Measurements from ENCODE around the gene RSRC1. TPM values are rescaled to one million over a fixed set of nuclear protein-coding genes. Genes with fewer than 3 reads are reported as not detected.
"Not testable (repeated sequence)": the region's sequence is repeated elsewhere in the genome, so short reads cannot be mapped to it uniquely, and the experiment has no call there.

The RSRC1 gene
- polyA plus RNA-seq, 1 donor (not counting 4 experiments of a cell fraction or from before 2014, with no cell fraction given), result 11.1 TPM

DNA sequence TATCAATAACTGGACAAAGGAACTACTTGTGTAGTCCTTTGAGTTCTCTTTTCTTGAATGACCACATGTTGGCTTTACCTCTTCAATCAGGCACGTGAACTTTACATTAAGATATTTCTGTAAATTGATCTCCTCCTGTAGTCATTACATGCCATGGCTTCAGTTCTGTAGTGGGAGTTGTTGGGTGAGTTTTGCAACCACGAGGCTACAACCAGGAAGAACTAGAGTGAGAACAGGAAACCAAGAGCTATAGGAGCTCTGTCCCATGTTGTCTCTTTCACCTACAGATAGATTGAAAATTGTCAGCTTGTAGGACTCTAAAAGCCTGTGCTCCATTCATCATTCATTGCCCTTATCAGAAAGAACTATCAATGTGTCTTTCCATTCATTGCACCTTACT is 2.0 kb downstream of the RSRC1 start:
- no peaks in the 10 kb centered on the region for H3K36me3 ChIP-seq (ENCODE audit: control insufficient read depth in 2 of 2, extremely low read depth in 1 of 2, insufficient read depth in 2 of 2, low read length in 2 of 2)
- peaks cover 23% of the 10 kb centered on the region for H3K27me3 ChIP-seq (ENCODE audit: control insufficient read depth, extremely low read depth, insufficient read depth, low read length)
- H3K9ac ChIP-seq (ENCODE audit: control insufficient read depth, extremely low read depth, insufficient read depth, low read length), result no peak overlapping the region
- H3K9me1 ChIP-seq (ENCODE audit: control insufficient read depth, extremely low read depth, insufficient read depth, low read length), result no peaks in the 10 kb centered on the region
- no peak overlapping the region for H3K4me3 ChIP-seq (ENCODE audit: control insufficient read depth in 2 of 3, extremely low read depth in 1 of 3, insufficient read depth in 2 of 3, low read depth in 1 of 3, low read length in 3 of 3)
- peaks cover 32% of the 10 kb centered on the region for H3K79me2 ChIP-seq (ENCODE audit: control insufficient read depth, insufficient read depth, low read length)
- TF ChIP-seq EZH2 (IDR thresholded peaks at IDR 0.05; ENCODE audit: low read length), result no peak
- TF ChIP-seq, protein P1, sequence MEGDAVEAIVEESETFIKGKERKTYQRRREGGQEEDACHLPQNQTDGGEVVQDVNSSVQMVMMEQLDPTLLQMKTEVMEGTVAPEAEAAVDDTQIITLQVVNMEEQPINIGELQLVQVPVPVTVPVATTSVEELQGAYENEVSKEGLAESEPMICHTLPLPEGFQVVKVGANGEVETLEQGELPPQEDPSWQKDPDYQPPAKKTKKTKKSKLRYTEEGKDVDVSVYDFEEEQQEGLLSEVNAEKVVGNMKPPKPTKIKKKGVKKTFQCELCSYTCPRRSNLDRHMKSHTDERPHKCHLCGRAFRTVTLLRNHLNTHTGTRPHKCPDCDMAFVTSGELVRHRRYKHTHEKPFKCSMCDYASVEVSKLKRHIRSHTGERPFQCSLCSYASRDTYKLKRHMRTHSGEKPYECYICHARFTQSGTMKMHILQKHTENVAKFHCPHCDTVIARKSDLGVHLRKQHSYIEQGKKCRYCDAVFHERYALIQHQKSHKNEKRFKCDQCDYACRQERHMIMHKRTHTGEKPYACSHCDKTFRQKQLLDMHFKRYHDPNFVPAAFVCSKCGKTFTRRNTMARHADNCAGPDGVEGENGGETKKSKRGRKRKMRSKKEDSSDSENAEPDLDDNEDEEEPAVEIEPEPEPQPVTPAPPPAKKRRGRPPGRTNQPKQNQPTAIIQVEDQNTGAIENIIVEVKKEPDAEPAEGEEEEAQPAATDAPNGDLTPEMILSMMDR (optimal IDR thresholded peaks at IDR 0.05 in 1 of 3, IDR thresholded peaks at IDR 0.05 in 1 of 3, conservative IDR thresholded peaks at IDR 0.05 in 1 of 3; ENCODE audit: extremely low read depth in 1 of 3, insufficient read depth in 2 of 3, low read length in 3 of 3), result no peak
- no peak overlapping the region for H3K4me2 ChIP-seq (ENCODE audit: control insufficient read depth, extremely low read depth, insufficient read depth, low read depth, low read length)
- no peaks in the 10 kb centered on the region for H3K9me3 ChIP-seq (ENCODE audit: control insufficient read depth, low read depth, low read length)
- no peak overlapping the region for H3K27ac ChIP-seq (ENCODE audit: control insufficient read depth, insufficient read depth, low read length)
- dilution Hi-C loops (cut with MboI; ENCODE audit: extremely low pct_ligation_motif_present, low sequenced_read_pairs), result no loop called here
- no peak overlapping the region for H2AFZ ChIP-seq (ENCODE audit: control insufficient read depth, low read length)
- FAIRE-seq (no peak), DNase-seq (ENCODE audit: low read depth, low spot score) (no peak)
- H4K20me1 ChIP-seq (ENCODE audit: control insufficient read depth, extremely low read depth, insufficient read depth, low read length), result no peaks in the 10 kb centered on the region
- peaks cover 3% of the 10 kb centered on the region for H3K4me1 ChIP-seq (ENCODE audit: control insufficient read depth, extremely low read depth, insufficient read depth, low read length)

DNA sequence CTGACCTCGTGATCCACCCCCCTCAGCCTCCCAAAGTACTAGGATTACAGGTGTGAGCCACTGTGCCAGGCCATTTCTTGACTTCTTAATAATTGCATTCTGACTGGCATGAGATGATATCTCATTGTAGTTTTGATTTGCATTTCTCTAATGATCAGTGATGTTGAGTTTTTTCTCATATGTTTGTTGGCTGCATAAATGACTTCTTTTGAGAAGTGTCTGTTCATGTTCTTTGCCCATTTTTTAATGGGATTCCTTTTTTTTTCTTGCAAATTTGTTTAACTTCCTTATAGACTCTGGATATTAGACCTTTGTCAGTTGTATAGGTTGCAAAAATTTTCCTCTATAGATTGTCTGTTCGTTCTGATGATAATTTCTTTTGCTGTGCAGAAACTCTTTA is 3.7 kb downstream of the RSRC1 start:
- H4K20me1 ChIP-seq (ENCODE audit: control insufficient read depth, extremely low read depth, insufficient read depth, low read length); FAIRE-seq; H3K4me3 ChIP-seq (ENCODE audit: control insufficient read depth in 2 of 3, extremely low read depth in 1 of 3, insufficient read depth in 2 of 3, low read depth in 1 of 3, low read length in 3 of 3); H3K9me3 ChIP-seq (ENCODE audit: control insufficient read depth, low read depth, low read length); H3K36me3 ChIP-seq (ENCODE audit: control insufficient read depth in 2 of 2, extremely low read depth in 1 of 2, insufficient read depth in 2 of 2, low read length in 2 of 2); H3K27me3 ChIP-seq (ENCODE audit: control insufficient read depth, extremely low read depth, insufficient read depth, low read length); H3K9ac ChIP-seq (ENCODE audit: control insufficient read depth, extremely low read depth, insufficient read depth, low read length); H2AFZ ChIP-seq (ENCODE audit: control insufficient read depth, low read length); DNase-seq (ENCODE audit: low read depth, low spot score); H3K4me1 ChIP-seq (ENCODE audit: control insufficient read depth, extremely low read depth, insufficient read depth, low read length); H3K4me2 ChIP-seq (ENCODE audit: control insufficient read depth, extremely low read depth, insufficient read depth, low read depth, low read length); dilution Hi-C loops (cut with MboI; ENCODE audit: extremely low pct_ligation_motif_present, low sequenced_read_pairs); H3K27ac ChIP-seq (ENCODE audit: control insufficient read depth, insufficient read depth, low read length); H3K9me1 ChIP-seq (ENCODE audit: control insufficient read depth, extremely low read depth, insufficient read depth, low read length): not testable (repeated sequence)
- peaks cover 36% of the 10 kb centered on the region for H3K79me2 ChIP-seq (ENCODE audit: control insufficient read depth, insufficient read depth, low read length)

GRCh38 chr3:158120330-158120729 is 10.4 kb downstream of the RSRC1 start:
- dilution Hi-C loops (cut with MboI; ENCODE audit: extremely low pct_ligation_motif_present, low sequenced_read_pairs), result no loop called here
- no peak overlapping the region for H3K4me3 ChIP-seq (ENCODE audit: control insufficient read depth in 2 of 3, extremely low read depth in 1 of 3, insufficient read depth in 2 of 3, low read depth in 1 of 3, low read length in 3 of 3)
- no peaks in the 10 kb centered on the region for H3K9me3 ChIP-seq (ENCODE audit: control insufficient read depth, low read depth, low read length)
- no peaks in the 10 kb centered on the region for H3K27me3 ChIP-seq (ENCODE audit: control insufficient read depth, extremely low read depth, insufficient read depth, low read length)
- TF ChIP-seq EZH2 (IDR thresholded peaks at IDR 0.05; ENCODE audit: low read length), result no peak
- TF ChIP-seq, protein P1 (optimal IDR thresholded peaks at IDR 0.05 in 1 of 3, IDR thresholded peaks at IDR 0.05 in 1 of 3, conservative IDR thresholded peaks at IDR 0.05 in 1 of 3; ENCODE audit: extremely low read depth in 1 of 3, insufficient read depth in 2 of 3, low read length in 3 of 3), result no peak
- FAIRE-seq (no peak), DNase-seq (ENCODE audit: low read depth, low spot score) (no peak)
- no peak overlapping the region for H3K4me2 ChIP-seq (ENCODE audit: control insufficient read depth, extremely low read depth, insufficient read depth, low read depth, low read length)
- H4K20me1 ChIP-seq (ENCODE audit: control insufficient read depth, extremely low read depth, insufficient read depth, low read length), result no peaks in the 10 kb centered on the region
- H3K79me2 ChIP-seq (ENCODE audit: control insufficient read depth, insufficient read depth, low read length), result peaks cover 9% of the 10 kb centered on the region
- H2AFZ ChIP-seq (ENCODE audit: control insufficient read depth, low read length), result no peak overlapping the region
- H3K9ac ChIP-seq (ENCODE audit: control insufficient read depth, extremely low read depth, insufficient read depth, low read length), result no peak overlapping the region
- no peaks in the 10 kb centered on the region for H3K9me1 ChIP-seq (ENCODE audit: control insufficient read depth, extremely low read depth, insufficient read depth, low read length)
- H3K4me1 ChIP-seq (ENCODE audit: control insufficient read depth, extremely low read depth, insufficient read depth, low read length), result no peaks in the 10 kb centered on the region
- peaks cover 0 to 1% of the 10 kb centered on the region in 2 experiments for H3K36me3 ChIP-seq (ENCODE audit: control insufficient read depth in 2 of 2, extremely low read depth in 1 of 2, insufficient read depth in 2 of 2, low read length in 2 of 2)
- H3K27ac ChIP-seq (ENCODE audit: control insufficient read depth, insufficient read depth, low read length), result no peak overlapping the region

Measured in keratinocyte (primary cell).